HEK293 (cell line): ENCODE results near the gene PDCD7.
"Not testable (repeated sequence)": the region's sequence is repeated elsewhere in the genome, so short reads cannot be mapped to it uniquely, and the experiment has no call there.

ENCODE experiments used
- CTCF ChIA-PET: fragments of 350-600 bp; formaldehyde crosslinking; extraction: SDS; loops from one replicate; lab custom pipeline; 2021; ENCODE audit warnings: antibody characterized with exemption; lab: Yijun Ruan, JAX
- POLR2A ChIA-PET: fragments of 300-600 bp; formaldehyde crosslinking; extraction: SDS; loops from one replicate; lab custom pipeline; 2020; ENCODE audit warnings: antibody characterized with exemption, inconsistent platforms; lab: Yijun Ruan, JAX
- H3K27ac ChIP-seq: fragments of 200-500 bp; sonication (Bioruptor generic); 2 replicates; pipeline ENCODE4 v1.5.1; 2014; ENCODE audit warnings: low read depth, low read length, control low read depth, inconsistent platforms; ENCODE audit errors: extremely low read depth
- H3K36me3 ChIP-seq, 2 experiments: fragments of 200-500 bp in 1 of 2; sonication (Bioruptor generic) in 1 of 2; 1 replicate in 1 of 2; 2 replicates in 1 of 2; pipeline ENCODE4 v1.5.1; 2014 to 2017; ENCODE audit warnings: inconsistent platforms in 2 of 2, low read length in 2 of 2; ENCODE audit not compliant: control insufficient read depth in 2 of 2, insufficient read depth in 1 of 2
- H3K4me1 ChIP-seq: fragments of 200-500 bp; sonication (Bioruptor generic); 2 replicates; pipeline ENCODE4 v1.5.1; 2014; ENCODE audit warnings: mild to moderate bottlenecking, low read length, inconsistent platforms; ENCODE audit not compliant: control insufficient read depth, insufficient read depth
- H3K4me3 ChIP-seq: 2 replicates; pipeline ENCODE4 v1.5.1; 2011; ENCODE audit warnings: low read depth, mild to moderate bottlenecking, control low read depth, low read length, moderate library complexity
- H3K9me3 ChIP-seq: fragments of 200-500 bp; sonication (Bioruptor generic); 2 replicates; pipeline ENCODE4 v1.5.1; 2014; ENCODE audit warnings: low read depth, low read length, inconsistent platforms; ENCODE audit not compliant: control insufficient read depth, insufficient read depth
- CTCF ChIP-seq: fragments of 450-650 bp; formaldehyde crosslinking; IDR thresholded peaks from 2 replicates; pipeline ENCODE4 v1.5.1; 2016; ENCODE audit warnings: missing biosample characterization, missing genetic modification characterization
- MEIS1 ChIP-seq: sonication (generic); formaldehyde crosslinking; IDR thresholded peaks from 2 replicates; pipeline ENCODE4 v1.8.1; 2022; ENCODE audit warnings: missing genetic modification reagents, mild to moderate bottlenecking, borderline replicate concordance
- SCRT2 ChIP-seq: fragments of 450-650 bp; formaldehyde crosslinking; IDR thresholded peaks from 2 replicates; pipeline ENCODE4 v1.5.1; 2016; ENCODE audit warnings: missing biosample characterization, missing genetic modification characterization
- SP7 ChIP-seq: fragments of 450-650 bp; formaldehyde crosslinking; IDR thresholded peaks from 2 replicates; pipeline ENCODE4 v1.5.1; 2016; ENCODE audit warnings: missing biosample characterization, missing genetic modification characterization
- ZBTB26 ChIP-seq: fragments of 450-650 bp; formaldehyde crosslinking; optimal IDR thresholded peaks from 2 replicates; pipeline ENCODE3; 2016; ENCODE audit warnings: missing biosample characterization, mild to moderate bottlenecking, missing genetic modification characterization
- ZBTB8A ChIP-seq: fragments of 450-650 bp; formaldehyde crosslinking; IDR thresholded peaks from 2 replicates; pipeline ENCODE4 v1.5.1; 2016; ENCODE audit warnings: missing biosample characterization, missing genetic modification characterization
- ZFP41 ChIP-seq: fragments of 450-650 bp; formaldehyde crosslinking; IDR thresholded peaks from 2 replicates; pipeline ENCODE4 v1.5.1; 2016; ENCODE audit warnings: missing biosample characterization, missing genetic modification characterization, borderline replicate concordance
- ZNF132 ChIP-seq: fragments of 450-650 bp; formaldehyde crosslinking; IDR thresholded peaks from 2 replicates; pipeline ENCODE4 v1.5.1; 2017; ENCODE audit warnings: missing biosample characterization, missing genetic modification characterization, borderline replicate concordance
- ZNF223 ChIP-seq: fragments of 450-650 bp; formaldehyde crosslinking; IDR thresholded peaks from 2 replicates; pipeline ENCODE4 v1.5.1; 2016; ENCODE audit warnings: missing biosample characterization, missing genetic modification characterization
- ZNF510 ChIP-seq: fragments of 450-650 bp; formaldehyde crosslinking; IDR thresholded peaks from 2 replicates; pipeline ENCODE4 v1.5.1; 2018; ENCODE audit warnings: mild to moderate bottlenecking, missing genetic modification characterization, missing biosample characterization; ENCODE audit not compliant: insufficient replicate concordance
- ZNF701 ChIP-seq: fragments of 450-650 bp; formaldehyde crosslinking; IDR thresholded peaks from 2 replicates; pipeline ENCODE4 v1.5.1; 2016; ENCODE audit warnings: missing biosample characterization, missing genetic modification characterization
- ZNF768 ChIP-seq: fragments of 450-650 bp; formaldehyde crosslinking; IDR thresholded peaks from 2 replicates; pipeline ENCODE4 v1.5.1; 2018; ENCODE audit warnings: missing biosample characterization, mild to moderate bottlenecking, missing genetic modification characterization
- TF ChIP-seq, protein P1 (sequence below): fragments of 450-650 bp; formaldehyde crosslinking; IDR thresholded peaks from 2 replicates; pipeline ENCODE4 v1.5.1; 2017; ENCODE audit warnings: missing biosample characterization, missing genetic modification characterization
- TF ChIP-seq, protein P2 (sequence below): fragments of 450-650 bp; formaldehyde crosslinking; IDR thresholded peaks from 2 replicates; pipeline ENCODE4 v1.5.1; 2016; ENCODE audit warnings: missing biosample characterization, missing genetic modification characterization
- TF ChIP-seq, protein P3 (sequence below): fragments of 450-650 bp; formaldehyde crosslinking; IDR thresholded peaks from 2 replicates; pipeline ENCODE4 v1.5.1; 2016; ENCODE audit warnings: missing biosample characterization, missing genetic modification characterization
- TF ChIP-seq, protein P4 (sequence below): fragments of 450-650 bp; IDR thresholded peaks from 2 replicates; pipeline ENCODE4 v1.5.1; 2018; ENCODE audit warnings: missing biosample characterization, missing genetic modification characterization
- TF ChIP-seq, protein P5 (sequence below): fragments of 450-650 bp; formaldehyde crosslinking; IDR thresholded peaks from 2 replicates; pipeline ENCODE4 v1.5.1; 2016; ENCODE audit warnings: missing biosample characterization, missing genetic modification characterization
- TF ChIP-seq, protein P6 (sequence below): fragments of 450-650 bp; formaldehyde crosslinking; IDR thresholded peaks from 2 replicates; pipeline ENCODE4 v1.5.1; 2016; ENCODE audit warnings: missing biosample characterization, missing genetic modification characterization

The PDCD7 gene

DNA sequence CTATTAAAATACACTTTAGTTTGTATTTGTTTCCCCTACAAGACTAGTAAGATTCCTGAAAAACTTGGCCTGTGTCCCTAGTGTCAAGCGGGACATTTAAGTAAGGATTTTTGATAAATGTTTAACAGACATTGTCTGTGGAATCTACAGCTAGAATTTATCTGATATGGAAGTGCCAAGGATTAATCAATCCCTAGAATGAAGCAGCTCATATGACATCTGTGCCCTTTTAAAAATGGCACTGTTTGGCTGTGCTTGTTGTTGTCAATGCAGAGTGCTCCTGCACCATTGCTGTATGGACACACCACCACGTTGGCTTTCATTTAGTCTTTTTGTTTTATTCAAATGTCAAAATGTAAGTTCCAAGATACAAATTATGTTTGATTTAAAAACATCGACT lies 14.3 kb upstream of the PDCD7 start (continued):
- TF ChIP-seq ZBTB8A (tag by site-specific recombination) (no peak), MEIS1 (no peak), SP7 (tag by site-specific recombination) (no peak), ZNF768 (tag by site-specific recombination) (no peak), SCRT2 (tag by site-specific recombination) (no peak), ZNF701 (tag by site-specific recombination) (no peak), ZBTB26 (tag by site-specific recombination) (no peak), ZNF132 (tag by site-specific recombination) (no peak)
- TF ChIP-seq, protein P1, sequence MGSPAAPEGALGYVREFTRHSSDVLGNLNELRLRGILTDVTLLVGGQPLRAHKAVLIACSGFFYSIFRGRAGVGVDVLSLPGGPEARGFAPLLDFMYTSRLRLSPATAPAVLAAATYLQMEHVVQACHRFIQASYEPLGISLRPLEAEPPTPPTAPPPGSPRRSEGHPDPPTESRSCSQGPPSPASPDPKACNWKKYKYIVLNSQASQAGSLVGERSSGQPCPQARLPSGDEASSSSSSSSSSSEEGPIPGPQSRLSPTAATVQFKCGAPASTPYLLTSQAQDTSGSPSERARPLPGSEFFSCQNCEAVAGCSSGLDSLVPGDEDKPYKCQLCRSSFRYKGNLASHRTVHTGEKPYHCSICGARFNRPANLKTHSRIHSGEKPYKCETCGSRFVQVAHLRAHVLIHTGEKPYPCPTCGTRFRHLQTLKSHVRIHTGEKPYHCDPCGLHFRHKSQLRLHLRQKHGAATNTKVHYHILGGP, result no peak
- TF ChIP-seq, protein P2, sequence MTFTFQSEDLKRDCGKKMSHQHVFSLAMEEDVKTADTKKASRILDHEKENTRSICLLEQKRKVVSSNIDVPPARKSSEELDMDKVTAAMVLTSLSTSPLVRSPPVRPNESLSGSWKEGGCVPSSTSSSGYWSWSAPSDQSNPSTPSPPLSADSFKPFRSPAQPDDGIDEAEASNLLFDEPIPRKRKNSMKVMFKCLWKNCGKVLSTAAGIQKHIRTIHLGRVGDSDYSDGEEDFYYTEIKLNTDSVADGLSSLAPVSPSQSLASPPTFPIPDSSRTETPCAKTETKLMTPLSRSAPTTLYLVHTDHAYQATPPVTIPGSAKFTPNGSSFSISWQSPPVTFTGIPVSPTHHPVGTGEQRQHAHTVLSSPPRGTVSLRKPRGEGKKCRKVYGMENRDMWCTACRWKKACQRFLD (tag by site-specific recombination), result no peak
- TF ChIP-seq, protein P3, sequence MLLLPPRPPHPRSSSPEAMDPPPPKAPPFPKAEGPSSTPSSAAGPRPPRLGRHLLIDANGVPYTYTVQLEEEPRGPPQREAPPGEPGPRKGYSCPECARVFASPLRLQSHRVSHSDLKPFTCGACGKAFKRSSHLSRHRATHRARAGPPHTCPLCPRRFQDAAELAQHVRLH (tag by site-specific recombination), result no peak

- ChIA-PET CTCF (no interaction called here), POLR2A (no interaction called here)
- H3K9me3 ChIP-seq, result no peaks in the 10 kb centered on the region
- no peak overlapping the region for H3K27ac ChIP-seq
- TF ChIP-seq, protein P4, sequence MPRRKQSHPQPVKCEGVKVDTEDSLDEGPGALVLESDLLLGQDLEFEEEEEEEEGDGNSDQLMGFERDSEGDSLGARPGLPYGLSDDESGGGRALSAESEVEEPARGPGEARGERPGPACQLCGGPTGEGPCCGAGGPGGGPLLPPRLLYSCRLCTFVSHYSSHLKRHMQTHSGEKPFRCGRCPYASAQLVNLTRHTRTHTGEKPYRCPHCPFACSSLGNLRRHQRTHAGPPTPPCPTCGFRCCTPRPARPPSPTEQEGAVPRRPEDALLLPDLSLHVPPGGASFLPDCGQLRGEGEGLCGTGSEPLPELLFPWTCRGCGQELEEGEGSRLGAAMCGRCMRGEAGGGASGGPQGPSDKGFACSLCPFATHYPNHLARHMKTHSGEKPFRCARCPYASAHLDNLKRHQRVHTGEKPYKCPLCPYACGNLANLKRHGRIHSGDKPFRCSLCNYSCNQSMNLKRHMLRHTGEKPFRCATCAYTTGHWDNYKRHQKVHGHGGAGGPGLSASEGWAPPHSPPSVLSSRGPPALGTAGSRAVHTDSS (tag by site-specific recombination), result no peak
- peak; percentile 64; the same call in 1 of the 2 replicates for TF ChIP-seq SCRT2 (tag by site-specific recombination)
- no peak for TF ChIP-seq CTCF
- TF ChIP-seq ZNF510 (tag by site-specific recombination), result no peak
- TF ChIP-seq, protein P5, sequence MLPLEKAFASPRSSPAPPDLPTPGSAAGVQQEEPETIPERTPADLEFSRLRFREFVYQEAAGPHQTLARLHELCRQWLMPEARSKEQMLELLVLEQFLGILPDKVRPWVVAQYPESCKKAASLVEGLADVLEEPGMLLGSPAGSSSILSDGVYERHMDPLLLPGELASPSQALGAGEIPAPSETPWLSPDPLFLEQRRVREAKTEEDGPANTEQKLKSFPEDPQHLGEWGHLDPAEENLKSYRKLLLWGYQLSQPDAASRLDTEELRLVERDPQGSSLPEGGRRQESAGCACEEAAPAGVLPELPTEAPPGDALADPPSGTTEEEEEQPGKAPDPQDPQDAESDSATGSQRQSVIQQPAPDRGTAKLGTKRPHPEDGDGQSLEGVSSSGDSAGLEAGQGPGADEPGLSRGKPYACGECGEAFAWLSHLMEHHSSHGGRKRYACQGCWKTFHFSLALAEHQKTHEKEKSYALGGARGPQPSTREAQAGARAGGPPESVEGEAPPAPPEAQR (tag by site-specific recombination), result no peak
- TF ChIP-seq, protein P6, sequence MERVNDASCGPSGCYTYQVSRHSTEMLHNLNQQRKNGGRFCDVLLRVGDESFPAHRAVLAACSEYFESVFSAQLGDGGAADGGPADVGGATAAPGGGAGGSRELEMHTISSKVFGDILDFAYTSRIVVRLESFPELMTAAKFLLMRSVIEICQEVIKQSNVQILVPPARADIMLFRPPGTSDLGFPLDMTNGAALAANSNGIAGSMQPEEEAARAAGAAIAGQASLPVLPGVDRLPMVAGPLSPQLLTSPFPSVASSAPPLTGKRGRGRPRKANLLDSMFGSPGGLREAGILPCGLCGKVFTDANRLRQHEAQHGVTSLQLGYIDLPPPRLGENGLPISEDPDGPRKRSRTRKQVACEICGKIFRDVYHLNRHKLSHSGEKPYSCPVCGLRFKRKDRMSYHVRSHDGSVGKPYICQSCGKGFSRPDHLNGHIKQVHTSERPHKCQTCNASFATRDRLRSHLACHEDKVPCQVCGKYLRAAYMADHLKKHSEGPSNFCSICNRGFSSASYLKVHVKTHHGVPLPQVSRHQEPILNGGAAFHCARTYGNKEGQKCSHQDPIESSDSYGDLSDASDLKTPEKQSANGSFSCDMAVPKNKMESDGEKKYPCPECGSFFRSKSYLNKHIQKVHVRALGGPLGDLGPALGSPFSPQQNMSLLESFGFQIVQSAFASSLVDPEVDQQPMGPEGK (tag by site-specific recombination), result no peak
- TF ChIP-seq ZFP41 (tag by site-specific recombination), result no peak
- no peak for TF ChIP-seq ZNF223 (tag by site-specific recombination)
- H3K4me3 ChIP-seq, result no peak overlapping the region
- H3K4me1 ChIP-seq, result no peaks in the 10 kb centered on the region
- H3K36me3 ChIP-seq, result peaks cover 18 to 26% of the 10 kb centered on the region in 2 experiments
These were observed 12.8 kb upstream of the PDCD7 start for GRCh38 chr15:65146438-65146837.

DNA sequence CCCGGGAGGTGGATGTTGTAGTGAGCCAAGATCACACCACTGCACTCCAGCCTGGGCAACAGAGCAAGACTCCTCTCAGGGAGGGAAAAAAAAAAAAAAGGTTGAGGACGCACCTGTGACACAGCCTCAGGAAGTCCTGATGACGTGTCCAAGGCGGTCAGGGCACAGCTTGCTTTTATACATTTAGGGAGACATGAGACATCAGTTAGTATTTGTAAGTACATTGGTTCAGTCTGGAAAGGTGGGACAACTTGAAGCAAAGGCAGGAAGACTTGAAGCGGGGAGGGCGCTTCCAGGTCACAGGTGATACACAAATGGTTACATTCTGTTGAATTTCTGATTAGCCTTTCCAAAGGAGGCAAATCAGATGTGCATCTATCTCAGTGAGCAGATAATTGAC lies 5.0 kb upstream of the PDCD7 start:
- not testable (repeated sequence) for H3K9me3 ChIP-seq, H3K4me3 ChIP-seq, H3K4me1 ChIP-seq, H3K36me3 ChIP-seq, H3K27ac ChIP-seq
- ChIA-PET CTCF (interaction anchor here (0.7 kb wide), 1 partner anchor 105 kb away, joined by 3 read pairs; no protein-coding TSS in a partner anchor), POLR2A (interaction anchor here (0.5 kb wide), 1 partner anchor 146 kb away, joined by 3 read pairs; no protein-coding TSS in a partner anchor)

DNA sequence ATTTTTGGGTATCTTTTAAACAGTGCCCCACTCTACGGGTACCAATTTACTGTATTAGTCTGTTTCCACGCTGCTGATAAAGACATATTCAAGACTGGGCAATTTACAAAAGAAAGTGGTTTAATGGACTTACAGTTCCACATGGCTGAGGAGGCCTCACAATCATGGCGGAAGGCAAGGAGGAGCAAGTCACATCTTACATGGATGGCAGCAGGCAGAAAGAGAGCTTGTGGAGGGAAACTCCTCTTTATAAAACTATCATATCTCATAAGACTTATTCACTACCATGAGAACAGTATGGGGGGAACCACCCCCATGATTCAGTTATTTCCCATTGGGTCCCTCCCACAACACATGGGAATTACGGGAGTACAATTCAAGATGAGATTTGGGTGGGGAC lies 4.3 kb upstream of the PDCD7 start:
- H3K4me3 ChIP-seq, H3K9me3 ChIP-seq, H3K4me1 ChIP-seq, CTCF ChIA-PET, H3K27ac ChIP-seq, H3K36me3 ChIP-seq, POLR2A ChIA-PET: not testable (repeated sequence)
